KG1 (cell line): ENCODE results near the gene MYH13.

ENCODE experiments used
- DNase-seq: peaks from one replicate; lab custom pipeline; 2025; lab: John Stamatoyannopoulos, UW

Gene MYH13

GRCh38 chr17:10372906-10373305 is at the start of gene MYH13:
TSS of gene MYH13 (minus strand) at chr17:10373006. CDS start at chr17:10364530, 8,476 bp downstream.
- no peak for DNase-seq

- DNase-seq: no peak
Observed at GRCh38 chr17:10421900-10422542, 49.2 kb upstream of the MYH13 start, which contains the start of gene MYH8. TSS of gene MYH8 (minus strand) at chr17:10421950. CDS start at chr17:10420227, 1,723 bp downstream.

- DNase-seq: no peak
Observed at GRCh38 chr17:10421211-10421610, 48.4 kb upstream of the MYH13 start.

- no peak for DNase-seq
Observed at GRCh38 chr17:10420811-10421210, 48.0 kb upstream of the MYH13 start.

GRCh38 chr17:10417431-10417830 is 44.6 kb upstream of the MYH13 start:
- DNase-seq: no peak

GRCh38 chr17:10415161-10415560 is 42.4 kb upstream of the MYH13 start:
- DNase-seq: no peak

- no peak for DNase-seq
Observed at GRCh38 chr17:10403589-10403988, 30.8 kb upstream of the MYH13 start.

- no peak for DNase-seq
Observed at GRCh38 chr17:10398352-10398751, 25.5 kb upstream of the MYH13 start.

- no peak for DNase-seq
Observed at GRCh38 chr17:10396524-10397163, 23.8 kb upstream of the MYH13 start.

GRCh38 chr17:10394201-10394887 is 21.5 kb upstream of the MYH13 start:
- DNase-seq: no peak

GRCh38 chr17:10392880-10393279 is 20.1 kb upstream of the MYH13 start:
- DNase-seq: no peak

GRCh38 chr17:10385871-10386270 is 13.1 kb upstream of the MYH13 start:
- DNase-seq: no peak

GRCh38 chr17:10384175-10384574 is 11.4 kb upstream of the MYH13 start:
- no peak for DNase-seq

GRCh38 chr17:10380631-10381408 is 8.0 kb upstream of the MYH13 start:
- no peak for DNase-seq

GRCh38 chr17:10370016-10370608 is 2.7 kb downstream of the MYH13 start:
- no peak for DNase-seq

GRCh38 chr17:10369239-10369638 is 3.6 kb downstream of the MYH13 start:
- no peak for DNase-seq

GRCh38 chr17:10368561-10368960 is 4.2 kb downstream of the MYH13 start:
- no peak for DNase-seq

- no peak for DNase-seq
Observed at GRCh38 chr17:10360578-10360977, 12.2 kb downstream of the MYH13 start.

GRCh38 chr17:10357768-10358167 is 15.0 kb downstream of the MYH13 start:
- no peak for DNase-seq

GRCh38 chr17:10354651-10355050 is 18.2 kb downstream of the MYH13 start:
- DNase-seq: no peak

- no peak for DNase-seq
Observed at GRCh38 chr17:10352893-10353292, 19.9 kb downstream of the MYH13 start.

GRCh38 chr17:10349403-10349802 is 23.4 kb downstream of the MYH13 start:
- DNase-seq: no peak
